ENCODE results near the gene HES4.

DNA sequence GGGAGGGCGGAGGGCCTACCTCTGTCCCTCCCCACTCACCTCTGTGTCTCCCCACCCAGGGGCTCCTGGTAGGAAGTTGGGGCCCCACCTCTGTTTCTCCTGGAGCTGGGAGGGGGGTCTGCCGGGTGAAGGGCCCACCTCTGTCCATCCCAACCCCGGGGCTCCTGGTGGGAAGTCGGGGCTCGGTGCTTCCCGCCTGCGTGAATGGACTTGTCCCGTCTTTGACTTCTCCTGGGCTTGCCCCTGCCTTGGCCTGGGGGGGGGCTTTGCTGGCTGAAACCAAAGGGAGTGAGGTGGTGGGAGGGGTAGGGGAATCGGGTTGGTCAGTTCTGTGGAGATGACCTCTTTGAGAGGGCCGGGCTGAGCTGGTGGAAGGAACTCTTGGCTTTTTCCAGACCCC, 25.8 kb upstream of the HES4 start:
- TF ChIP-seq, protein P1, sequence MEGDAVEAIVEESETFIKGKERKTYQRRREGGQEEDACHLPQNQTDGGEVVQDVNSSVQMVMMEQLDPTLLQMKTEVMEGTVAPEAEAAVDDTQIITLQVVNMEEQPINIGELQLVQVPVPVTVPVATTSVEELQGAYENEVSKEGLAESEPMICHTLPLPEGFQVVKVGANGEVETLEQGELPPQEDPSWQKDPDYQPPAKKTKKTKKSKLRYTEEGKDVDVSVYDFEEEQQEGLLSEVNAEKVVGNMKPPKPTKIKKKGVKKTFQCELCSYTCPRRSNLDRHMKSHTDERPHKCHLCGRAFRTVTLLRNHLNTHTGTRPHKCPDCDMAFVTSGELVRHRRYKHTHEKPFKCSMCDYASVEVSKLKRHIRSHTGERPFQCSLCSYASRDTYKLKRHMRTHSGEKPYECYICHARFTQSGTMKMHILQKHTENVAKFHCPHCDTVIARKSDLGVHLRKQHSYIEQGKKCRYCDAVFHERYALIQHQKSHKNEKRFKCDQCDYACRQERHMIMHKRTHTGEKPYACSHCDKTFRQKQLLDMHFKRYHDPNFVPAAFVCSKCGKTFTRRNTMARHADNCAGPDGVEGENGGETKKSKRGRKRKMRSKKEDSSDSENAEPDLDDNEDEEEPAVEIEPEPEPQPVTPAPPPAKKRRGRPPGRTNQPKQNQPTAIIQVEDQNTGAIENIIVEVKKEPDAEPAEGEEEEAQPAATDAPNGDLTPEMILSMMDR (conservative IDR thresholded peaks at IDR 0.05 in 1 of 2, IDR thresholded peaks at IDR 0.05 in 1 of 2; ENCODE audit: low read depth in 1 of 2, low read length in 2 of 2), result no peak
- TF ChIP-seq EZH2 (IDR thresholded peaks at IDR 0.05; ENCODE audit: low read length, missing control alignments), result no peak

All from fibroblast of lung (primary cell).